GM12878 (cell line): ENCODE data around the gene NOL12. TPM values are rescaled to one million over a fixed set of nuclear protein-coding genes. Genes with fewer than 3 reads are reported as not detected.

Experiments
- ATAC-seq: fragments of 200-7000 bp; cut with Tn5 transposase; 3 replicates; pipeline ENCODE4 v1.9.1; 2020; ENCODE audit warnings: mild to moderate bottlenecking, moderate library complexity
- BruUV-seq: library from RNA; stranded (reverse); fragments of 400-500 nt; replicated peaks from 2 replicates; lab custom pipeline; 2021; lab: Mats Ljungman, UMichigan
- CTCF ChIA-PET: fragments of 300-600 bp; sonication (Branson Sonifier 250); formaldehyde crosslinking; extraction: SDS; loops from one replicate; lab custom pipeline; 2021; ENCODE audit warnings: inconsistent platforms; lab: Yijun Ruan, JAX
- POLR2A ChIA-PET: fragments of 350-600 bp; formaldehyde crosslinking; extraction: SDS; loops from one replicate; lab custom pipeline; 2021; ENCODE audit warnings: inconsistent platforms; lab: Charles Lee
- RAD21 ChIA-PET: fragments of 300-600 bp; sonication (Branson Sonifier 250); formaldehyde crosslinking; loops from one replicate; lab custom pipeline; 2023; ENCODE audit warnings: antibody characterized with exemption; ENCODE audit not compliant: unreplicated experiment; lab: Charles Lee
- SMC1A ChIA-PET: fragments of 300-600 bp; sonication (Branson Sonifier 250); formaldehyde crosslinking; loops from one replicate; lab custom pipeline; 2023; ENCODE audit not compliant: unreplicated experiment, uncharacterized antibody; lab: Charles Lee
- DNase-seq: peaks from one replicate; pipeline ENCODE4 v3.0.0-alpha.2; 2011; ENCODE audit warnings: low read depth, low spot score
- FAIRE-seq: peaks from 3 replicates; lab custom pipeline; 2011; peaks lifted over from hg19 to GRCh38; lab: Jason Lieb, UNC
- H2AFZ ChIP-seq: 2 replicates; pipeline ENCODE4 v1.6.0; 2011; ENCODE audit warnings: low read depth, low read length, control low read depth; ENCODE audit not compliant: control insufficient read depth
- H3K27ac ChIP-seq: 2 replicates; pipeline ENCODE4 v1.5.1; 2011; ENCODE audit warnings: control low read depth; ENCODE audit not compliant: control insufficient read depth, insufficient read depth
- H3K27me3 ChIP-seq, 2 experiments: replicated peaks in 1 of 2; 2 replicates each; pipeline versions ENCODE4 v1.6.0 to v1.6.1; 2011; ENCODE audit warnings: low read length in 1 of 2; ENCODE audit not compliant: control insufficient read depth in 2 of 2, insufficient read depth in 2 of 2
- H3K36me3 ChIP-seq, 2 experiments: 2 replicates each; pipeline ENCODE4 v1.5.1; 2011; ENCODE audit warnings: low read length in 1 of 2; ENCODE audit not compliant: control insufficient read depth in 2 of 2, insufficient read depth in 2 of 2
- H3K4me1 ChIP-seq: 2 replicates; pipeline ENCODE4 v1.6.1; 2011; ENCODE audit warnings: mild to moderate bottlenecking, low read length, moderate library complexity, mixed read lengths; ENCODE audit not compliant: control insufficient read depth, insufficient read depth
- H3K4me2 ChIP-seq: 2 replicates; pipeline ENCODE4 v1.6.0; 2011; ENCODE audit warnings: control low read depth; ENCODE audit not compliant: control insufficient read depth, insufficient read depth
- H3K4me3 ChIP-seq: fragments of 200-600 bp; sonication (generic); 2 replicates; pipeline ENCODE4 v1.5.1; 2016
- H3K79me2 ChIP-seq: 2 replicates; pipeline ENCODE4 v1.6.0; 2011; ENCODE audit warnings: low read length; ENCODE audit not compliant: control insufficient read depth, insufficient read depth
- H3K9ac ChIP-seq: 2 replicates; pipeline ENCODE4 v1.8.0; 2011; ENCODE audit warnings: low read length, control low read depth, mixed read lengths; ENCODE audit not compliant: control insufficient read depth, insufficient read depth
- H3K9me3 ChIP-seq: replicated peaks from 3 replicates; pipeline ENCODE4 v1.5.1; 2011; ENCODE audit warnings: mild to moderate bottlenecking, low read length; ENCODE audit not compliant: control insufficient read depth, insufficient read depth
- H4K20me1 ChIP-seq: 2 replicates; pipeline ENCODE4 v1.6.0; 2011; ENCODE audit not compliant: control insufficient read depth, insufficient read depth
- ATF2 ChIP-seq: IDR thresholded peaks from 2 replicates; pipeline ENCODE4 v1.6.1; 2012; ENCODE audit warnings: low read length, inconsistent platforms
- CHD2 ChIP-seq: IDR thresholded peaks from 2 replicates; pipeline ENCODE4 v1.6.1; 2011; ENCODE audit warnings: low read depth, low read length, improper control_type of control experiment, borderline replicate concordance
- CHD4 ChIP-seq: fragments of 200-600 bp; sonication (generic); IDR thresholded peaks from 2 replicates; pipeline ENCODE4 v1.6.1; 2016; ENCODE audit warnings: mild to moderate bottlenecking
- KAT2A ChIP-seq: conservative IDR thresholded peaks from 2 replicates; pipeline ENCODE4 v1.6.1; 2011; ENCODE audit warnings: low read depth, low read length; ENCODE audit not compliant: control insufficient read depth
- KDM1A ChIP-seq: fragments of 200-600 bp; sonication (generic); IDR thresholded peaks from 2 replicates; pipeline ENCODE4 v1.6.1; 2016; ENCODE audit warnings: borderline replicate concordance
- PAX8 ChIP-seq: fragments of 450-650 bp; IDR thresholded peaks from 2 replicates; pipeline ENCODE4 v1.6.1; 2017; ENCODE audit warnings: mild to moderate bottlenecking, moderate library complexity
- RAD21 ChIP-seq: IDR thresholded peaks from 2 replicates; pipeline ENCODE4 v1.6.1; 2011; ENCODE audit warnings: mild to moderate bottlenecking, low read depth, low read length, moderate library complexity; ENCODE audit not compliant: insufficient read depth
- STAT3 ChIP-seq: IDR thresholded peaks from 2 replicates; pipeline ENCODE4 v1.6.1; 2011; ENCODE audit warnings: low read depth, low read length, improper control_type of control experiment
- ZNF24 ChIP-seq: fragments of 450-650 bp; IDR thresholded peaks from 2 replicates; pipeline ENCODE4 v1.6.1; 2017; ENCODE audit warnings: antibody characterized with exemption, mild to moderate bottlenecking
- WGBS: methylation state at CpG from one replicate; pipeline ENCODE4 v1.1.6; 2016; ENCODE audit warnings: low lambda C conversion rate; ENCODE audit not compliant: insufficient replicate concordance, insufficient coverage; ENCODE audit errors: missing lambda C conversion rate; 5-methylcytosine and 5-hydroxymethylcytosine counted together
- in situ Hi-C: fragments of 300-500 bp; cut with MboI; formaldehyde crosslinking; loops from 9 replicates; pipeline ENCODE4 v1.14.3; 2018; ENCODE audit warnings: mixed read lengths
- intact Hi-C: fragments of 100-400 bp; cut with micrococcal nuclease; formaldehyde crosslinking; loops from one replicate; pipeline ENCODE4 v1.14.2; 2022; ENCODE audit not compliant: unreplicated experiment
- polyA plus RNA-seq, 11 experiments: library from polyadenylated mRNA; depleted of rRNA in 4 of 11; unstranded in 6 of 11; stranded (reverse) in 5 of 11; fragments of >200 nt; fragmentation: Nextera tagmentation in 4 of 11; fragmentation: Illumina TruSeq in 1 of 11; extraction: Ambion mirVana in 4 of 11; extraction: Trizol in 1 of 11; gene quantifications; 1 replicate in 1 of 11; 2 replicates in 10 of 11; pipeline versions ENCODE4 v1.2.1 to v1.2.3, GENCODE V29; 2011 to 2016; ENCODE audit warnings: inconsistent platforms in 2 of 11, missing spikeins in 2 of 11, low read depth in 1 of 11
- total RNA-seq, 4 experiments: library from RNA; depleted of rRNA in 3 of 4; stranded (reverse); fragments of >200 nt in 3 of 4; fragmentation: Illumina TruSeq in 1 of 4; extraction: Trizol in 1 of 4; gene quantifications; 2 replicates each; pipeline versions ENCODE4 v1.2.1 to v1.2.3, GENCODE V29; 2013 to 2021

NOL12 gene
- total and polyA plus RNA-seq, 10 of the 15 experiments (the other 5 are each of a cell fraction or from before 2014, with no cell fraction given): 3.3 to 69.4 (median 41.1) TPM

DNA sequence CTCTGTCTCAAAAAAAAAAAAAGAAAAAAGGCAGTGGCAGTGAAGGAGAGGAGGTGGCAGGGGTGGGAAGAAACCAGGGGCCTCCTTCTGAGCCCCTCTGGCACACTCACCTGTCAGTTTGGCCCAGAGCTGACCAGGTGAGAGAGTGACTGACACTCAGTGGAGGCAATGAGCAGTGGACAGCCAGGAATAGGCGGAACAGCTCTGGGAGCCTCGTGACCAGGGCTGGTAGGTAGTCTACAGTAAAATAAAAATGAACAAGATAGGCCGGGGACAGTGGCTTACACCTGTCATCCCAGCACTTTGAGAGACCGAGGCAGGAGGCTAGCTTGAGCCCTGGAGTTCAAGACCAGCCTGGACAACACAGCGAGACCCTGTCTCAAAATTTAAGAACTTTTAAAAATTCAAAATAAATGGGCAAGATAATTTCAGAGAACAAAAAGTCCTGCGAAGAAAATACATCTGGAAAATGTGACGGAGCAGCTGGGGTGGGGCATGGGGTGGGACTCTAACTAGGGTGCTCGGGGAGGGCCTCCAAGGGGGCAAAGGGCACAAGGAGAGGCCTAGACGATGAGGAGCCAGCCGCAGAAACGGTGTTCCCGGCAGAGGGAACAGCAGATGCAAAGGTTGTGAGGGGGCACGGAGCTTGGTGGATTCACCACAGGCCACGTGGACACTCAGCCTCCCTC is 31.4 kb upstream of the NOL12 start:
- ATAC-seq (no peak), DNase-seq (no peak), FAIRE-seq (no peak)
- POLR2A ChIA-PET: interaction anchor here (0.7 kb wide), 1 partner anchor 27 kb away, joined by 3 read pairs; no protein-coding TSS in a partner anchor
- 84% methylated on average over 12 of the region's 14 CpGs for WGBS
- no peak overlapping the region for H3K9ac ChIP-seq
- TSS peak; percentile 53 for BruUV-seq
- no peaks in the 10 kb centered on the region for H3K27me3 ChIP-seq
- peaks cover 9 to 16% of the 10 kb centered on the region in 2 experiments; a peak in 3 of 4 replicates for H3K36me3 ChIP-seq
- no peak overlapping the region for H3K4me3 ChIP-seq
- in situ Hi-C loops (no loop called here), intact Hi-C loops (no loop called here)
- no peak overlapping the region for H2AFZ ChIP-seq
- no peak overlapping the region for H3K27ac ChIP-seq
- no peaks in the 10 kb centered on the region; the same call in 1 of the 2 replicates for H3K4me1 ChIP-seq
- no peaks in the 10 kb centered on the region for H4K20me1 ChIP-seq
- no peak for TF ChIP-seq CHD2
- TF ChIP-seq ATF2: no peak
- no peak for TF ChIP-seq ZNF24
- TF ChIP-seq STAT3: no peak
- TF ChIP-seq PAX8: no peak
- no peak for TF ChIP-seq RAD21
- no peak for TF ChIP-seq KAT2A
- no peak for TF ChIP-seq KDM1A
- TF ChIP-seq CHD4: no peak
- CTCF ChIA-PET: interaction anchor here (2.3 to 10.3 kb wide), 2 partner anchors 12 to 14 kb away, joined by 8 to 261 read pairs; partner anchors contain the start of gene SH3BP1
- no peak overlapping the region for H3K4me2 ChIP-seq
- H3K9me3 ChIP-seq: no peaks in the 10 kb centered on the region
- SMC1A ChIA-PET: no interaction called here
- H3K79me2 ChIP-seq: peaks cover 12% of the 10 kb centered on the region
- RAD21 ChIA-PET: no interaction called here
